ENCODE data around the gene NPIPB6.

- TF ChIP-seq REST (IDR thresholded peaks at IDR 0.05; ENCODE audit: insufficient replicate concordance, low read depth) (no peak), POLR2AphosphoS5 (IDR thresholded peaks at IDR 0.05; ENCODE audit: low read depth) (no peak), GABPA (IDR thresholded peaks at IDR 0.05; ENCODE audit: low read depth) (no peak), SPI1 (IDR thresholded peaks at IDR 0.05; ENCODE audit: borderline replicate concordance, low read depth) (no peak)
- TF ChIP-seq, protein P1, sequence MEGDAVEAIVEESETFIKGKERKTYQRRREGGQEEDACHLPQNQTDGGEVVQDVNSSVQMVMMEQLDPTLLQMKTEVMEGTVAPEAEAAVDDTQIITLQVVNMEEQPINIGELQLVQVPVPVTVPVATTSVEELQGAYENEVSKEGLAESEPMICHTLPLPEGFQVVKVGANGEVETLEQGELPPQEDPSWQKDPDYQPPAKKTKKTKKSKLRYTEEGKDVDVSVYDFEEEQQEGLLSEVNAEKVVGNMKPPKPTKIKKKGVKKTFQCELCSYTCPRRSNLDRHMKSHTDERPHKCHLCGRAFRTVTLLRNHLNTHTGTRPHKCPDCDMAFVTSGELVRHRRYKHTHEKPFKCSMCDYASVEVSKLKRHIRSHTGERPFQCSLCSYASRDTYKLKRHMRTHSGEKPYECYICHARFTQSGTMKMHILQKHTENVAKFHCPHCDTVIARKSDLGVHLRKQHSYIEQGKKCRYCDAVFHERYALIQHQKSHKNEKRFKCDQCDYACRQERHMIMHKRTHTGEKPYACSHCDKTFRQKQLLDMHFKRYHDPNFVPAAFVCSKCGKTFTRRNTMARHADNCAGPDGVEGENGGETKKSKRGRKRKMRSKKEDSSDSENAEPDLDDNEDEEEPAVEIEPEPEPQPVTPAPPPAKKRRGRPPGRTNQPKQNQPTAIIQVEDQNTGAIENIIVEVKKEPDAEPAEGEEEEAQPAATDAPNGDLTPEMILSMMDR (IDR thresholded peaks at IDR 0.05; ENCODE audit: insufficient read depth, low read length) = no peak
Measured at GRCh38 chr16:28301154-28301553, 62.2 kb downstream of the NPIPB6 start.
